K562 (cell line): ENCODE measurements around the gene RNF187. TPM values are rescaled to one million over a fixed set of nuclear protein-coding genes. Genes with fewer than 3 reads are reported as not detected.
A peak's percentile ranks its signal among the peaks of the same experiment; 100 is the strongest.

ENCODE experiments used
- CTBP1 ChIP-seq: fragments of 450-650 bp; IDR thresholded peaks from 2 replicates; pipeline ENCODE4 v1.6.1; 2016; ENCODE audit warnings: borderline replicate concordance
- GTF2F1 ChIP-seq: IDR thresholded peaks from 2 replicates; pipeline ENCODE4 v1.6.1; 2011; ENCODE audit warnings: low read depth, low read length, improper control_type of control experiment
- KLF16 ChIP-seq: IDR thresholded peaks from 2 replicates; pipeline ENCODE4 v1.6.1; 2016; ENCODE audit warnings: antibody characterized with exemption
- MCM5 ChIP-seq: fragments of 450-650 bp; IDR thresholded peaks from 2 replicates; pipeline ENCODE4 v1.6.1; 2016; ENCODE audit warnings: low read depth
- PHB2 ChIP-seq: fragments of 450-650 bp; IDR thresholded peaks from 2 replicates; pipeline ENCODE4 v1.6.1; 2017; ENCODE audit warnings: low read depth
- PKNOX1 ChIP-seq: fragments of 450-650 bp; IDR thresholded peaks from 2 replicates; pipeline ENCODE4 v1.6.1; 2016
- RBM22 ChIP-seq: fragments of 200-400 bp; formaldehyde crosslinking; IDR thresholded peaks from 2 replicates; pipeline ENCODE4 v1.6.1; 2018; ENCODE audit warnings: low read length, low read depth; ENCODE audit not compliant: poor library complexity, severe bottlenecking
- THRAP3 ChIP-seq: fragments of 450-650 bp; IDR thresholded peaks from 2 replicates; pipeline ENCODE4 v1.6.1; 2016; ENCODE audit warnings: mild to moderate bottlenecking, inconsistent platforms, borderline replicate concordance
- ZBTB2 ChIP-seq: fragments of 450-650 bp; IDR thresholded peaks from 2 replicates; pipeline ENCODE4 v1.6.1; 2016; ENCODE audit warnings: antibody characterized with exemption
- ZNF134 ChIP-seq: fragments of 250-450 bp; sonication (Bioruptor Pico); conservative IDR thresholded peaks from 2 replicates; pipeline ENCODE4 v1.4.0; 2020
- polyA plus RNA-seq, 8 experiments: library from polyadenylated mRNA; depleted of rRNA in 4 of 8; stranded (reverse) in 5 of 8; unstranded in 3 of 8; fragments of >200 nt; fragmentation: Nextera tagmentation in 2 of 8; fragmentation: Illumina TruSeq in 1 of 8; extraction: Ambion mirVana in 2 of 8; extraction: Trizol in 1 of 8; gene quantifications; 2 replicates each; pipeline versions ENCODE4 v1.2.1 to v1.2.3, GENCODE V29; 2011 to 2014; ENCODE audit warnings: inconsistent platforms in 1 of 8, missing spikeins in 1 of 8
- total RNA-seq, 7 experiments: library from RNA; depleted of rRNA in 6 of 7; stranded (reverse); fragments of >200 nt in 6 of 7; fragmentation: Illumina TruSeq in 2 of 7; extraction: Trizol in 2 of 7; gene quantifications; 2 replicates each; pipeline versions ENCODE4 v1.2.1 to v1.2.3, GENCODE V29; 2011 to 2021; ENCODE audit warnings: low replicate concordance in 1 of 7
- TF ChIP-seq, protein P1 (sequence below): fragments of 450-650 bp; IDR thresholded peaks from 2 replicates; pipeline ENCODE4 v1.6.1; 2016; ENCODE audit warnings: mild to moderate bottlenecking, moderate library complexity
- TF ChIP-seq, protein P2 (sequence below): fragments of 450-650 bp; IDR thresholded peaks from 2 replicates; pipeline ENCODE4 v1.6.1; 2016; ENCODE audit warnings: borderline replicate concordance

RNF187 gene
- total and polyA plus RNA-seq, 9 of the 15 experiments (the other 6 are each of a cell fraction or from before 2014, with no cell fraction given), result 2.3 to 119 (median 41.9) TPM

DNA sequence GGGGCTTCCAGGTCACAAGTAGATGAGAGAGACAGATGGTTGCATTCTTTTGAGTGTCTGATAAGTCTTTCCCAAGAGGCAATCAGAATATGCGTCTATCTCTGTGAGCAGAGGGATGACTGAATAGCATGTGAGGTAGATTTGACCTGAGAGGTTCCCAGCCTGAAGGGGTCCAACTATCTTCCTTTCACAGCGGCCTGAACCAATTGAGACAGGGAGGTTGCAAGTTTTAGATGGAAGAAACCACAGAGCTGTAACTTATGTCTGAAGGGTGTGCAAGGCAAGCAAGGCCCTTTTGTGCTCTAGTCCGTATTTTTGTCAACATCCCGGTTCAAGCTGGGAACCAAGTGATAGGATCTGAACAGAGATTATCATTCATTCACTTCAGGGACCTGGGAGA, 9.9 kb upstream of the RNF187 start (continued):
- TF ChIP-seq, protein P1, sequence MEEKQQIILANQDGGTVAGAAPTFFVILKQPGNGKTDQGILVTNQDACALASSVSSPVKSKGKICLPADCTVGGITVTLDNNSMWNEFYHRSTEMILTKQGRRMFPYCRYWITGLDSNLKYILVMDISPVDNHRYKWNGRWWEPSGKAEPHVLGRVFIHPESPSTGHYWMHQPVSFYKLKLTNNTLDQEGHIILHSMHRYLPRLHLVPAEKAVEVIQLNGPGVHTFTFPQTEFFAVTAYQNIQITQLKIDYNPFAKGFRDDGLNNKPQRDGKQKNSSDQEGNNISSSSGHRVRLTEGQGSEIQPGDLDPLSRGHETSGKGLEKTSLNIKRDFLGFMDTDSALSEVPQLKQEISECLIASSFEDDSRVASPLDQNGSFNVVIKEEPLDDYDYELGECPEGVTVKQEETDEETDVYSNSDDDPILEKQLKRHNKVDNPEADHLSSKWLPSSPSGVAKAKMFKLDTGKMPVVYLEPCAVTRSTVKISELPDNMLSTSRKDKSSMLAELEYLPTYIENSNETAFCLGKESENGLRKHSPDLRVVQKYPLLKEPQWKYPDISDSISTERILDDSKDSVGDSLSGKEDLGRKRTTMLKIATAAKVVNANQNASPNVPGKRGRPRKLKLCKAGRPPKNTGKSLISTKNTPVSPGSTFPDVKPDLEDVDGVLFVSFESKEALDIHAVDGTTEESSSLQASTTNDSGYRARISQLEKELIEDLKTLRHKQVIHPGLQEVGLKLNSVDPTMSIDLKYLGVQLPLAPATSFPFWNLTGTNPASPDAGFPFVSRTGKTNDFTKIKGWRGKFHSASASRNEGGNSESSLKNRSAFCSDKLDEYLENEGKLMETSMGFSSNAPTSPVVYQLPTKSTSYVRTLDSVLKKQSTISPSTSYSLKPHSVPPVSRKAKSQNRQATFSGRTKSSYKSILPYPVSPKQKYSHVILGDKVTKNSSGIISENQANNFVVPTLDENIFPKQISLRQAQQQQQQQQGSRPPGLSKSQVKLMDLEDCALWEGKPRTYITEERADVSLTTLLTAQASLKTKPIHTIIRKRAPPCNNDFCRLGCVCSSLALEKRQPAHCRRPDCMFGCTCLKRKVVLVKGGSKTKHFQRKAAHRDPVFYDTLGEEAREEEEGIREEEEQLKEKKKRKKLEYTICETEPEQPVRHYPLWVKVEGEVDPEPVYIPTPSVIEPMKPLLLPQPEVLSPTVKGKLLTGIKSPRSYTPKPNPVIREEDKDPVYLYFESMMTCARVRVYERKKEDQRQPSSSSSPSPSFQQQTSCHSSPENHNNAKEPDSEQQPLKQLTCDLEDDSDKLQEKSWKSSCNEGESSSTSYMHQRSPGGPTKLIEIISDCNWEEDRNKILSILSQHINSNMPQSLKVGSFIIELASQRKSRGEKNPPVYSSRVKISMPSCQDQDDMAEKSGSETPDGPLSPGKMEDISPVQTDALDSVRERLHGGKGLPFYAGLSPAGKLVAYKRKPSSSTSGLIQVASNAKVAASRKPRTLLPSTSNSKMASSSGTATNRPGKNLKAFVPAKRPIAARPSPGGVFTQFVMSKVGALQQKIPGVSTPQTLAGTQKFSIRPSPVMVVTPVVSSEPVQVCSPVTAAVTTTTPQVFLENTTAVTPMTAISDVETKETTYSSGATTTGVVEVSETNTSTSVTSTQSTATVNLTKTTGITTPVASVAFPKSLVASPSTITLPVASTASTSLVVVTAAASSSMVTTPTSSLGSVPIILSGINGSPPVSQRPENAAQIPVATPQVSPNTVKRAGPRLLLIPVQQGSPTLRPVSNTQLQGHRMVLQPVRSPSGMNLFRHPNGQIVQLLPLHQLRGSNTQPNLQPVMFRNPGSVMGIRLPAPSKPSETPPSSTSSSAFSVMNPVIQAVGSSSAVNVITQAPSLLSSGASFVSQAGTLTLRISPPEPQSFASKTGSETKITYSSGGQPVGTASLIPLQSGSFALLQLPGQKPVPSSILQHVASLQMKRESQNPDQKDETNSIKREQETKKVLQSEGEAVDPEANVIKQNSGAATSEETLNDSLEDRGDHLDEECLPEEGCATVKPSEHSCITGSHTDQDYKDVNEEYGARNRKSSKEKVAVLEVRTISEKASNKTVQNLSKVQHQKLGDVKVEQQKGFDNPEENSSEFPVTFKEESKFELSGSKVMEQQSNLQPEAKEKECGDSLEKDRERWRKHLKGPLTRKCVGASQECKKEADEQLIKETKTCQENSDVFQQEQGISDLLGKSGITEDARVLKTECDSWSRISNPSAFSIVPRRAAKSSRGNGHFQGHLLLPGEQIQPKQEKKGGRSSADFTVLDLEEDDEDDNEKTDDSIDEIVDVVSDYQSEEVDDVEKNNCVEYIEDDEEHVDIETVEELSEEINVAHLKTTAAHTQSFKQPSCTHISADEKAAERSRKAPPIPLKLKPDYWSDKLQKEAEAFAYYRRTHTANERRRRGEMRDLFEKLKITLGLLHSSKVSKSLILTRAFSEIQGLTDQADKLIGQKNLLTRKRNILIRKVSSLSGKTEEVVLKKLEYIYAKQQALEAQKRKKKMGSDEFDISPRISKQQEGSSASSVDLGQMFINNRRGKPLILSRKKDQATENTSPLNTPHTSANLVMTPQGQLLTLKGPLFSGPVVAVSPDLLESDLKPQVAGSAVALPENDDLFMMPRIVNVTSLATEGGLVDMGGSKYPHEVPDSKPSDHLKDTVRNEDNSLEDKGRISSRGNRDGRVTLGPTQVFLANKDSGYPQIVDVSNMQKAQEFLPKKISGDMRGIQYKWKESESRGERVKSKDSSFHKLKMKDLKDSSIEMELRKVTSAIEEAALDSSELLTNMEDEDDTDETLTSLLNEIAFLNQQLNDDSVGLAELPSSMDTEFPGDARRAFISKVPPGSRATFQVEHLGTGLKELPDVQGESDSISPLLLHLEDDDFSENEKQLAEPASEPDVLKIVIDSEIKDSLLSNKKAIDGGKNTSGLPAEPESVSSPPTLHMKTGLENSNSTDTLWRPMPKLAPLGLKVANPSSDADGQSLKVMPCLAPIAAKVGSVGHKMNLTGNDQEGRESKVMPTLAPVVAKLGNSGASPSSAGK, result no peak
- peak; percentile 48; the same call in 1 of the 2 replicates for TF ChIP-seq KLF16
- TF ChIP-seq THRAP3, result no peak
- no peak for TF ChIP-seq PHB2
- no peak for TF ChIP-seq ZBTB2
- no peak for TF ChIP-seq GTF2F1
- TF ChIP-seq, protein P2, sequence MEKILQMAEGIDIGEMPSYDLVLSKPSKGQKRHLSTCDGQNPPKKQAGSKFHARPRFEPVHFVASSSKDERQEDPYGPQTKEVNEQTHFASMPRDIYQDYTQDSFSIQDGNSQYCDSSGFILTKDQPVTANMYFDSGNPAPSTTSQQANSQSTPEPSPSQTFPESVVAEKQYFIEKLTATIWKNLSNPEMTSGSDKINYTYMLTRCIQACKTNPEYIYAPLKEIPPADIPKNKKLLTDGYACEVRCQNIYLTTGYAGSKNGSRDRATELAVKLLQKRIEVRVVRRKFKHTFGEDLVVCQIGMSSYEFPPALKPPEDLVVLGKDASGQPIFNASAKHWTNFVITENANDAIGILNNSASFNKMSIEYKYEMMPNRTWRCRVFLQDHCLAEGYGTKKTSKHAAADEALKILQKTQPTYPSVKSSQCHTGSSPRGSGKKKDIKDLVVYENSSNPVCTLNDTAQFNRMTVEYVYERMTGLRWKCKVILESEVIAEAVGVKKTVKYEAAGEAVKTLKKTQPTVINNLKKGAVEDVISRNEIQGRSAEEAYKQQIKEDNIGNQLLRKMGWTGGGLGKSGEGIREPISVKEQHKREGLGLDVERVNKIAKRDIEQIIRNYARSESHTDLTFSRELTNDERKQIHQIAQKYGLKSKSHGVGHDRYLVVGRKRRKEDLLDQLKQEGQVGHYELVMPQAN, result no peak
- TF ChIP-seq RBM22, result no peak
- TF ChIP-seq CTBP1, result peak; percentile 31; the same call in 1 of the 2 replicates
- TF ChIP-seq MCM5, result no peak
- TF ChIP-seq ZNF134, result no peak
- TF ChIP-seq PKNOX1, result no peak
